ENCODE results near the gene MPHOSPH9.

MPHOSPH9 gene

GRCh38 chr12:123268850-123269249 lies 35.9 kb upstream of the MPHOSPH9 start:
- H3K4me2 ChIP-seq (ENCODE audit: insufficient read depth, low read length): peak overlapping the region; percentile 3; the same call in 1 of the 2 replicates
- H3K4me1 ChIP-seq (ENCODE audit: insufficient read depth, low read length): peaks cover 30% of the 10 kb centered on the region
- H4K20me1 ChIP-seq (ENCODE audit: insufficient read depth, low read length): peaks cover 14% of the 10 kb centered on the region; the same call in 1 of the 2 replicates
- H3K36me3 ChIP-seq (ENCODE audit: insufficient read depth, low read length): peaks cover 36% of the 10 kb centered on the region
- H3K9me3 ChIP-seq (ENCODE audit: insufficient read depth, low read length, severe bottlenecking): no peaks in the 10 kb centered on the region
- H3K4me3 ChIP-seq (ENCODE audit: low read depth in 1 of 2, low read length in 2 of 2): no peak overlapping the region
- H3K79me2 ChIP-seq (ENCODE audit: insufficient read depth, low read length): peaks cover 47% of the 10 kb centered on the region
- no peak overlapping the region for H3K9ac ChIP-seq (ENCODE audit: low read depth, low read length)
- no peak overlapping the region for H3K27ac ChIP-seq (ENCODE audit: low read length)
- DNase-seq (no peak), ATAC-seq (ENCODE audit: insufficient read depth, low read depth) (no peak)
- H2AFZ ChIP-seq (ENCODE audit: low read depth, low read length): no peak overlapping the region
- no peak for TF ChIP-seq CTCF (IDR thresholded peaks at IDR 0.05; ENCODE audit: borderline replicate concordance, extremely low read depth, low read length, poor library complexity, severe bottlenecking)
- TF ChIP-seq EZH2 (IDR thresholded peaks at IDR 0.05; ENCODE audit: borderline replicate concordance, low read depth, low read length, severe bottlenecking): no peak
- no peaks in the 10 kb centered on the region for H3K27me3 ChIP-seq (ENCODE audit: insufficient read depth, low read length, poor library complexity)

GRCh38 chr12:123267991-123268843 lies 35.3 kb upstream of the MPHOSPH9 start:
- Histone ChIP-seq H3K4me3 (ENCODE audit: low read depth in 1 of 2, low read length in 2 of 2) (no peak overlapping the region), H3K9me3 (ENCODE audit: insufficient read depth, low read length, severe bottlenecking) (no peaks in the 10 kb centered on the region), H3K79me2 (ENCODE audit: insufficient read depth, low read length) (peaks cover 49% of the 10 kb centered on the region), H3K9ac (ENCODE audit: low read depth, low read length) (no peak overlapping the region), H3K4me2 (ENCODE audit: insufficient read depth, low read length) (0 out of 2 replicates have a peak overlapping the region, but pooled peaks have one; percentile 4), H3K27ac (ENCODE audit: low read length) (no peak overlapping the region), H2AFZ (ENCODE audit: low read depth, low read length) (no peak overlapping the region), H3K36me3 (ENCODE audit: insufficient read depth, low read length) (peaks cover 43% of the 10 kb centered on the region), H3K4me1 (ENCODE audit: insufficient read depth, low read length) (peaks cover 30% of the 10 kb centered on the region), H4K20me1 (ENCODE audit: insufficient read depth, low read length) (peaks cover 14% of the 10 kb centered on the region; the same call in 1 of the 2 replicates), H3K27me3 (ENCODE audit: insufficient read depth, low read length, poor library complexity) (no peaks in the 10 kb centered on the region)
- DNase-seq: no peak
- no peak for TF ChIP-seq CTCF (IDR thresholded peaks at IDR 0.05; ENCODE audit: borderline replicate concordance, extremely low read depth, low read length, poor library complexity, severe bottlenecking)
- TF ChIP-seq EZH2 (IDR thresholded peaks at IDR 0.05; ENCODE audit: borderline replicate concordance, low read depth, low read length, severe bottlenecking): no peak
- no peak for ATAC-seq (ENCODE audit: insufficient read depth, low read depth)

GRCh38 chr12:123267335-123267920 lies 34.5 kb upstream of the MPHOSPH9 start:
- Histone ChIP-seq H3K4me3 (ENCODE audit: low read depth in 1 of 2, low read length in 2 of 2) (no peak overlapping the region), H3K36me3 (ENCODE audit: insufficient read depth, low read length) (peaks cover 49% of the 10 kb centered on the region), H3K27me3 (ENCODE audit: insufficient read depth, low read length, poor library complexity) (no peaks in the 10 kb centered on the region), H3K4me2 (ENCODE audit: insufficient read depth, low read length) (0 out of 2 replicates have a peak overlapping the region, but pooled peaks have one; percentile 4), H4K20me1 (ENCODE audit: insufficient read depth, low read length) (peaks cover 14% of the 10 kb centered on the region; the same call in 1 of the 2 replicates), H3K9ac (ENCODE audit: low read depth, low read length) (no peak overlapping the region), H3K4me1 (ENCODE audit: insufficient read depth, low read length) (peaks cover 26% of the 10 kb centered on the region), H2AFZ (ENCODE audit: low read depth, low read length) (no peak overlapping the region), H3K27ac (ENCODE audit: low read length) (no peak overlapping the region), H3K9me3 (ENCODE audit: insufficient read depth, low read length, severe bottlenecking) (no peaks in the 10 kb centered on the region), H3K79me2 (ENCODE audit: insufficient read depth, low read length) (peaks cover 49% of the 10 kb centered on the region)
- TF ChIP-seq CTCF (IDR thresholded peaks at IDR 0.05; ENCODE audit: borderline replicate concordance, extremely low read depth, low read length, poor library complexity, severe bottlenecking): no peak
- no peak for TF ChIP-seq EZH2 (IDR thresholded peaks at IDR 0.05; ENCODE audit: borderline replicate concordance, low read depth, low read length, severe bottlenecking)
- DNase-seq (no peak), ATAC-seq (ENCODE audit: insufficient read depth, low read depth) (no peak)

Data from DND-41 (cell line).